ENCODE measurements around the gene SIN3A. TPM values are rescaled to one million over a fixed set of nuclear protein-coding genes. Genes with fewer than 3 reads are reported as not detected.
"Not testable (repeated sequence)": the region's sequence is repeated elsewhere in the genome, so short reads cannot be mapped to it uniquely, and the experiment has no call there.

SIN3A gene
- total RNA-seq, 2 experiments from 2014 or later, result 67.5 to 72.4 TPM

GRCh38 chr15:75339531-75340240 is 111.8 kb downstream of the SIN3A start:
- TF ChIP-seq, protein P1, sequence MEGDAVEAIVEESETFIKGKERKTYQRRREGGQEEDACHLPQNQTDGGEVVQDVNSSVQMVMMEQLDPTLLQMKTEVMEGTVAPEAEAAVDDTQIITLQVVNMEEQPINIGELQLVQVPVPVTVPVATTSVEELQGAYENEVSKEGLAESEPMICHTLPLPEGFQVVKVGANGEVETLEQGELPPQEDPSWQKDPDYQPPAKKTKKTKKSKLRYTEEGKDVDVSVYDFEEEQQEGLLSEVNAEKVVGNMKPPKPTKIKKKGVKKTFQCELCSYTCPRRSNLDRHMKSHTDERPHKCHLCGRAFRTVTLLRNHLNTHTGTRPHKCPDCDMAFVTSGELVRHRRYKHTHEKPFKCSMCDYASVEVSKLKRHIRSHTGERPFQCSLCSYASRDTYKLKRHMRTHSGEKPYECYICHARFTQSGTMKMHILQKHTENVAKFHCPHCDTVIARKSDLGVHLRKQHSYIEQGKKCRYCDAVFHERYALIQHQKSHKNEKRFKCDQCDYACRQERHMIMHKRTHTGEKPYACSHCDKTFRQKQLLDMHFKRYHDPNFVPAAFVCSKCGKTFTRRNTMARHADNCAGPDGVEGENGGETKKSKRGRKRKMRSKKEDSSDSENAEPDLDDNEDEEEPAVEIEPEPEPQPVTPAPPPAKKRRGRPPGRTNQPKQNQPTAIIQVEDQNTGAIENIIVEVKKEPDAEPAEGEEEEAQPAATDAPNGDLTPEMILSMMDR (IDR thresholded peaks at IDR 0.05), result no peak

GRCh38 chr15:75338661-75339240 is 112.7 kb downstream of the SIN3A start:
- Mint-ChIP-seq H3K27me3 (no peaks in the 10 kb centered on the region), H3K4me1 (ENCODE audit: low read depth) (peaks cover 18% of the 10 kb centered on the region), H3K27ac (no peak overlapping the region), H3K36me3 (ENCODE audit: low read depth) (peaks cover 10% of the 10 kb centered on the region), H3K4me3 (no peak overlapping the region), H3K9me3 (no peaks in the 10 kb centered on the region)
- TF ChIP-seq, protein P1 (IDR thresholded peaks at IDR 0.05), result no peak
- ChIA-PET POLR2A (no interaction called here), CTCF (no interaction called here)
- intact Hi-C loops (cut with micrococcal nuclease), result no loop called here
- DNase-seq, result no peak
- no peak for ATAC-seq

More at GRCh38 chr15:75339531-75340240, 111.8 kb downstream of the SIN3A start:
- ChIA-PET POLR2A (no interaction called here), CTCF (no interaction called here)
- H3K4me3 Mint-ChIP-seq, result no peak overlapping the region
- no peak for ATAC-seq
- H3K27ac Mint-ChIP-seq, result no peak overlapping the region
- peaks cover 10% of the 10 kb centered on the region for H3K36me3 Mint-ChIP-seq (ENCODE audit: low read depth)
- no peaks in the 10 kb centered on the region for H3K27me3 Mint-ChIP-seq
- H3K9me3 Mint-ChIP-seq, result no peaks in the 10 kb centered on the region
- DNase-seq, result no peak
- peaks cover 18% of the 10 kb centered on the region for H3K4me1 Mint-ChIP-seq (ENCODE audit: low read depth)
- intact Hi-C loops (cut with micrococcal nuclease), result no loop called here

- ChIA-PET POLR2A (interaction anchor here (0.6 to 1.9 kb wide), 4 partner anchors 15 to 720 kb away, joined by 4 to 7 read pairs (median 5); partner anchors contain the start of genes CLK3 and MAN2C1), CTCF (interaction anchor here (0.9 kb wide), 1 partner anchor 32 kb away, joined by 3 read pairs; no protein-coding TSS in a partner anchor)
- TF ChIP-seq, protein P1 (IDR thresholded peaks at IDR 0.05), result no peak
- Mint-ChIP-seq H3K27ac (peak within 1 kb of the TSS; percentile 91), H3K9me3 (no peaks in the 10 kb centered on the region), H3K4me1 (ENCODE audit: low read depth) (peaks cover 18% of the 10 kb centered on the region), H3K36me3 (ENCODE audit: low read depth) (peaks cover 3% of the 10 kb centered on the region), H3K27me3 (no peaks in the 10 kb centered on the region), H3K4me3 (peak within 1 kb of the TSS; percentile 93)
- ATAC-seq (peak; percentile 89), DNase-seq (peak; percentile 94)
- intact Hi-C loops (cut with micrococcal nuclease), result no loop called here
Observed at GRCh38 chr15:75335705-75336355, 115.7 kb downstream of the SIN3A start, which contains the start of gene COMMD4. Gene COMMD4 (plus strand): TSS chr15:75336063. CDS start chr15:75336090, 27 bp downstream.

- peaks cover 3% of the 10 kb centered on the region for H3K36me3 Mint-ChIP-seq (ENCODE audit: low read depth)
- intact Hi-C loops (cut with micrococcal nuclease), result no loop called here
- peak overlapping the region; percentile 91 for H3K27ac Mint-ChIP-seq
- ChIA-PET CTCF (interaction anchor here (0.9 kb wide), 1 partner anchor 33 kb away, joined by 3 read pairs; no protein-coding TSS in a partner anchor), POLR2A (interaction anchor here (0.6 kb wide), 1 partner anchor 720 kb away, joined by 4 read pairs; the partner anchor contains the start of gene CLK3)
- TF ChIP-seq, protein P1 (IDR thresholded peaks at IDR 0.05), result no peak
- no peak for DNase-seq
- peak overlapping the region; percentile 93 for H3K4me3 Mint-ChIP-seq
- ATAC-seq, result peak; percentile 8
- H3K4me1 Mint-ChIP-seq (ENCODE audit: low read depth), result peaks cover 18% of the 10 kb centered on the region
- no peaks in the 10 kb centered on the region for H3K9me3 Mint-ChIP-seq
- no peaks in the 10 kb centered on the region for H3K27me3 Mint-ChIP-seq
Observed at GRCh38 chr15:75335313-75335704, 116.2 kb downstream of the SIN3A start.

- H3K27ac Mint-ChIP-seq; DNase-seq; H3K9me3 Mint-ChIP-seq; H3K4me3 Mint-ChIP-seq; intact Hi-C loops (cut with micrococcal nuclease); ATAC-seq; H3K36me3 Mint-ChIP-seq (ENCODE audit: low read depth); H3K27me3 Mint-ChIP-seq: not testable (repeated sequence)
- CTCF ChIA-PET, result interaction anchor here (0.6 kb wide), 1 partner anchor 788 kb away, joined by 3 read pairs; no protein-coding TSS in a partner anchor
- H3K4me1 Mint-ChIP-seq (ENCODE audit: low read depth), result peaks cover 18% of the 10 kb centered on the region
- POLR2A ChIA-PET, result interaction anchor here (0.9 kb wide), 1 partner anchor 35 kb away, joined by 4 read pairs; the partner anchor contains the start of gene MAN2C1
Observed at GRCh38 chr15:75333654-75334419, 117.7 kb downstream of the SIN3A start.

GRCh38 chr15:75332093-75332492 is 119.4 kb downstream of the SIN3A start:
- H3K9me3 Mint-ChIP-seq; H3K36me3 Mint-ChIP-seq (ENCODE audit: low read depth); intact Hi-C loops (cut with micrococcal nuclease); H3K4me3 Mint-ChIP-seq; H3K27ac Mint-ChIP-seq; ATAC-seq; H3K27me3 Mint-ChIP-seq; DNase-seq; POLR2A ChIA-PET; CTCF ChIA-PET: not testable (repeated sequence)
- peaks cover 16% of the 10 kb centered on the region for H3K4me1 Mint-ChIP-seq (ENCODE audit: low read depth)
